GM10266 (cell line): ENCODE results near the gene KDM6B.
A peak's percentile ranks its signal among the peaks of the same experiment; 100 is the strongest.

Experiments
- DNase-seq: peaks from one replicate; pipeline ENCODE4 v3.0.0; 2012; ENCODE audit errors: extremely low spot score
- TF ChIP-seq, protein P1 (sequence below): IDR thresholded peaks from 2 replicates; pipeline ENCODE4 v1.5.1; 2012; ENCODE audit warnings: mild to moderate bottlenecking, low read depth; ENCODE audit not compliant: control insufficient read depth, insufficient read depth; ENCODE audit errors: missing control alignments

Gene KDM6B

DNA sequence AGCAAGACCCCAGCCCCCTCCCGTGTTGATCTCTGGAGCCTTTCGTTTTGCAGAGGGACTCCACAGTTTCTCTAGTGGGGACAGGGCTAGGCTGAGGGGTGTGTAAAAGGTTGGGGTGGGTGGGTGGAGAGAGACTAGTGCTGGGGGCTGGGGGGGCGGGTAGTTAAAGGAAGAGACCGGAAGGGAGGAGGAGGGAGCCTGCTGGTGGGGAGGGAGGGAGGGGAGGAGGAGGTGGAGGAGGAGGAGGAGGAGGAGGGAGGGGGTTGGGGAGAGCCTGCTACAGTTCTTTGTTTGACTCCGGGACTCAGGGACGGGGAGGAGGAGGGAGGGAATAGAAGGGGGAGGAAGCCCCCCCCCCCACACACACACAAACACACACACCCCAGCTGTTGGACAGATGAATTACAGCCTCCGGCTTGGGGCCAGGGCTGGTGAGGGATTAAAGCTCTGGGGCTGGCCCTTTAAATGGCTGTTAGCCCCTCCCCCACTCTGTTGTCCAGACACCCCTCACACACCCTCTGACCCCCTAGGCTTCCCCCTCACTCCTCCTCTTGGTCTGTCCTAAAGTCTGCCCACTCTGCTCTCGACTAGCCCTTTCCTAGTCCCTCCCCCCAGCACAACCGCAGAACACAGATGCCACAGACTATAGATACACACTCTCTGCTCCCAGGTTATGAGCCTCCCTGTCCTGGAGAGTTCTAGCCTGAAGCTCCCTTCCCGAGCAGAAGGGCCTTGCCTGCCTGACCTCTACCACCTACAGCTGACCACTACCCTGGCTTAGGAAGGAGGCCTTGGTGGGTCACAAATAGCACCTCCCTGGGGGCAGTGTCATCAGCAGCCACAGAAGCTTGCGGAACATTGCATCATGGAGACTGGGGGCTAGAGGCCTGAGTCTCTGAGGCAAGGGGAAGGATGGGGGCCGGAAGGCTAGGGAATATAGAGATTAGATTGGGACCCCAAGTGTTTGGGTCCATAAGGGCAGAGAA is 4.4 kb downstream of the KDM6B start:
- no peak for DNase-seq
- TF ChIP-seq, protein P1, sequence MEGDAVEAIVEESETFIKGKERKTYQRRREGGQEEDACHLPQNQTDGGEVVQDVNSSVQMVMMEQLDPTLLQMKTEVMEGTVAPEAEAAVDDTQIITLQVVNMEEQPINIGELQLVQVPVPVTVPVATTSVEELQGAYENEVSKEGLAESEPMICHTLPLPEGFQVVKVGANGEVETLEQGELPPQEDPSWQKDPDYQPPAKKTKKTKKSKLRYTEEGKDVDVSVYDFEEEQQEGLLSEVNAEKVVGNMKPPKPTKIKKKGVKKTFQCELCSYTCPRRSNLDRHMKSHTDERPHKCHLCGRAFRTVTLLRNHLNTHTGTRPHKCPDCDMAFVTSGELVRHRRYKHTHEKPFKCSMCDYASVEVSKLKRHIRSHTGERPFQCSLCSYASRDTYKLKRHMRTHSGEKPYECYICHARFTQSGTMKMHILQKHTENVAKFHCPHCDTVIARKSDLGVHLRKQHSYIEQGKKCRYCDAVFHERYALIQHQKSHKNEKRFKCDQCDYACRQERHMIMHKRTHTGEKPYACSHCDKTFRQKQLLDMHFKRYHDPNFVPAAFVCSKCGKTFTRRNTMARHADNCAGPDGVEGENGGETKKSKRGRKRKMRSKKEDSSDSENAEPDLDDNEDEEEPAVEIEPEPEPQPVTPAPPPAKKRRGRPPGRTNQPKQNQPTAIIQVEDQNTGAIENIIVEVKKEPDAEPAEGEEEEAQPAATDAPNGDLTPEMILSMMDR, result no peak

DNA sequence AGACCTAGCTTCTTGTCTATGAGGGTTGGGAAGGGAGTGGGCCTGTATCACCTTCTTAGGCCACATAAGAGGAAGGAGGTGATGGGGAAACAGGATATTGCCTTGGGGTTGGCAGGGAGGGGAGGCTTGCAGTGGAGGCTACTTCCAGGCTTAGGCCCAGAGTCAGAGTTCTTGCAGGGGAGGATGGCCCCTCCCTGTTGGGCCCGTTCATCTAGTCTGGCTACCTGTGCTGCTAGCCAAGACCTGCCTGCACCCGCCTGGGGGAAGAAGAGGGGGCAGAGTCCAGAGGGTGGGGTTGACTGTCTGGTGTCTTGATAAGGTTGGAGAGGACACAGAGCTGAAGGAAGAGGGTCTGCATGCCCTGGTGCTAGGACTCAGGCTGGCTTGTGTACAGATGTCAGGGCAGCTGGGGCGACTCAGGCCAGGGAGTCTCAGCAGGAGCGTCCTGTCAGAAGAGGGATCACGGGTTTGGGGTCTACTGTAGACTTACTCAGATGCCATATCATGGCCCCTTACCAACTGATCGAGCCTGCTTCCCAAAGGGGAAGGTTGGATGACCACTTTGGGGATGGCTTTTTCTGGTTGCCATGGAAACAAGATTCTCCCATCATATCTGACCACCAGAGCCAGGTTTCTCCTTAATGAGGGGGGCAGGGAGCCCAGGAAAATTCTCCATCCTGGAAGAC is 5.3 kb downstream of the KDM6B start:
- TF ChIP-seq, protein P1, result no peak
- DNase-seq, result no peak

DNA sequence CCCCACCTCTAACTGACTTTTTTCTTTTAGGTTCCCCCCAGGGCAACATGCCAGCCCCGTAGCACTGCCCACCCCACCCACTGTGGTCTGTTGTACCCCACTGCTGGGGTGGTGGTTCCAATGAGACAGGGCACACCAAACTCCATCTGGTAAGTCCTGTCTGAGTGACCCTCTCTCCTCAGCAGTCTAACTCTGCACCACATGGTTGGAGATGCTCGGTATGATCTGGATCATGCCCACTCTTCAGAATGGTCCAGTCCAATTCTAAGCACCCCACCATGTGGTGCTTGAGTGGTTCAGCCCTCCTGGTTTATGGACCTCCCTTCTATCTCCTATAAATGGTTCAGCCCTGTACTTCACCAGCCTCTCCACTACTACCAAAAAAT is 5.9 kb downstream of the KDM6B start:
- TF ChIP-seq, protein P1, result no peak
- no peak for DNase-seq

DNA sequence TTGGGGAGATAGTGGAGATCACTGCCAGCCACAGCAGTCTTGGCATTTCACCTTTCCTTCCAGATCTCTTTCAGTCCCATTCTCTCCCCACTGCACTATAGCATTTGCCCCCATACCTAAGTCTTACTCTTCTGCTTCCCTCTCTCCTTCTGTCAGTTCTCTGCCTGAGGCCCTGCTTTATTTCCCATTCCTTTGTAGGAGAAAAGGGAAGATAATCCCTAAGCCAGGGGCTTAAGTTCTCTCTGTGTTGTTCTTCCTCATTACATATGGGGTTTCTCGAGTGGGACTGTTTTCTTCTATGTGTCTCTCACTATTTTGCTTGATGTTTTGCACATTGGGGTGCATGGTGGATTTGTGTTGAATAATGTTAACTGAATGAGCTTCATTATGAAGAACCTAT is 6.4 kb downstream of the KDM6B start:
- no peak for DNase-seq
- TF ChIP-seq, protein P1, result no peak

DNA sequence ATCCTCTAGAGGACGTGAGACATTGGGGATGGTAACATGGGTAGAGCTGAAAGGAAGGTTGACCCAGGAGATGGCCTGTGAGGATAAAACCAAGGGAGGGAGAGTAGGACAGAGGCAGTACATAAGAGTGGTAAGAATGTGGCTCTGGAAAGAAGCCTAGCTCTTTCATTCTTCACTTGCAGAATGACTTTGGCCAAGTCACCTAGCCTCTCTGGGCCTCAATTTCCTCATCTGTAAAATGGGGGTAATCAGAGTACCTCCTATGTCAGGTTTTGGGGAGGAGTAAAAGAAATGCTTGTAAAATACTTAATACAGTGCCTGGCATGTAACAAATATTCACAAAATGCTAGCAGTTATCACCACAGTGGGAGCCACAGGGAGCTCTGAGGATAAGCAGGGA is 6.9 kb downstream of the KDM6B start:
- TF ChIP-seq, protein P1, result no peak
- no peak for DNase-seq

DNA sequence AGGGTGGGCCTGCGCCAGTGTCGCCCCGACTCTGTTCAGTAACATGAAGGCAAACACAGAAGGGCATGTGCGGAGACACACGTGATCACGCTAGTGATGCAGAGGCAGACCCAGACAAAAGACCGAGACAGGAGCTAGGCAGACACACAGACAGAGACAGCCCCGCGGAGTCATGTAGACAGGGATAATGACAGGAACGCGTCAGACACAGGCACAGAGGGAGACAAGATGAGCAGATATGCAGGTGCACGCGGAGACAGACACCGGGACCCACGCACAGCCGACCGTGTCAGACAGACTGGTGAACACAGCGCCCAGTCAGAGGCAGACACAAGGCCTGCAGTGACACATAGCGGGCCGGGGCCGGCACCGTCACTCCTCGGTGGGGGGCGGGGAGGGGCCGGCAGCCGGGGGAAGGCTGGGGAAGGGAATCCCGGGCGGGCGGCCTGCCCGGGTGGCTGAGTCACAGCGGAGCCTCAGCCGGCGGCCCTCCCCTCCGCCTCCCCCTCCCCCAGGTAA is 7.4 kb downstream of the KDM6B start:
- DNase-seq, result peak; percentile 62
- TF ChIP-seq, protein P1, result peak; percentile 34
